ENCODE measurements around the gene AURKB. TPM values are rescaled to one million over a fixed set of nuclear protein-coding genes. Genes with fewer than 3 reads are reported as not detected.

AURKB gene
- total and polyA plus RNA-seq, 2 of the 13 experiments (the other 11 are each of a cell fraction or from before 2014, with no cell fraction given) = 29.5 to 75.3 TPM

- TF ChIP-seq SNAPC4 (CRISPR knock-in tag; IDR thresholded peaks at IDR 0.05) = no peak
- TF ChIP-seq PHF8 (CRISPR knock-in tag; IDR thresholded peaks at IDR 0.05) = 0 out of 2 replicates have a peak, but pooled peaks have one; percentile 31
- TF ChIP-seq, protein P1, sequence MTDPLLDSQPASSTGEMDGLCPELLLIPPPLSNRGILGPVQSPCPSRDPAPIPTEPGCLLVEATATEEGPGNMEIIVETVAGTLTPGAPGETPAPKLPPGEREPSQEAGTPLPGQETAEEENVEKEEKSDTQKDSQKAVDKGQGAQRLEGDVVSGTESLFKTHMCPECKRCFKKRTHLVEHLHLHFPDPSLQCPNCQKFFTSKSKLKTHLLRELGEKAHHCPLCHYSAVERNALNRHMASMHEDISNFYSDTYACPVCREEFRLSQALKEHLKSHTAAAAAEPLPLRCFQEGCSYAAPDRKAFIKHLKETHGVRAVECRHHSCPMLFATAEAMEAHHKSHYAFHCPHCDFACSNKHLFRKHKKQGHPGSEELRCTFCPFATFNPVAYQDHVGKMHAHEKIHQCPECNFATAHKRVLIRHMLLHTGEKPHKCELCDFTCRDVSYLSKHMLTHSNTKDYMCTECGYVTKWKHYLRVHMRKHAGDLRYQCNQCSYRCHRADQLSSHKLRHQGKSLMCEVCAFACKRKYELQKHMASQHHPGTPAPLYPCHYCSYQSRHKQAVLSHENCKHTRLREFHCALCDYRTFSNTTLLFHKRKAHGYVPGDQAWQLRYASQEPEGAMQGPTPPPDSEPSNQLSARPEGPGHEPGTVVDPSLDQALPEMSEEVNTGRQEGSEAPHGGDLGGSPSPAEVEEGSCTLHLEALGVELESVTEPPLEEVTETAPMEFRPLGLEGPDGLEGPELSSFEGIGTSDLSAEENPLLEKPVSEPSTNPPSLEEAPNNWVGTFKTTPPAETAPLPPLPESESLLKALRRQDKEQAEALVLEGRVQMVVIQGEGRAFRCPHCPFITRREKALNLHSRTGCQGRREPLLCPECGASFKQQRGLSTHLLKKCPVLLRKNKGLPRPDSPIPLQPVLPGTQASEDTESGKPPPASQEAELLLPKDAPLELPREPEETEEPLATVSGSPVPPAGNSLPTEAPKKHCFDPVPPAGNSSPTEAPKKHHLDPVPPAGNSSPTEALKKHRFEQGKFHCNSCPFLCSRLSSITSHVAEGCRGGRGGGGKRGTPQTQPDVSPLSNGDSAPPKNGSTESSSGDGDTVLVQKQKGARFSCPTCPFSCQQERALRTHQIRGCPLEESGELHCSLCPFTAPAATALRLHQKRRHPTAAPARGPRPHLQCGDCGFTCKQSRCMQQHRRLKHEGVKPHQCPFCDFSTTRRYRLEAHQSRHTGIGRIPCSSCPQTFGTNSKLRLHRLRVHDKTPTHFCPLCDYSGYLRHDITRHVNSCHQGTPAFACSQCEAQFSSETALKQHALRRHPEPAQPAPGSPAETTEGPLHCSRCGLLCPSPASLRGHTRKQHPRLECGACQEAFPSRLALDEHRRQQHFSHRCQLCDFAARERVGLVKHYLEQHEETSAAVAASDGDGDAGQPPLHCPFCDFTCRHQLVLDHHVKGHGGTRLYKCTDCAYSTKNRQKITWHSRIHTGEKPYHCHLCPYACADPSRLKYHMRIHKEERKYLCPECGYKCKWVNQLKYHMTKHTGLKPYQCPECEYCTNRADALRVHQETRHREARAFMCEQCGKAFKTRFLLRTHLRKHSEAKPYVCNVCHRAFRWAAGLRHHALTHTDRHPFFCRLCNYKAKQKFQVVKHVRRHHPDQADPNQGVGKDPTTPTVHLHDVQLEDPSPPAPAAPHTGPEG (CRISPR knock-in tag; IDR thresholded peaks at IDR 0.05) = 0 out of 2 replicates have a peak, but pooled peaks have one; percentile 17
- TF ChIP-seq, protein P2, sequence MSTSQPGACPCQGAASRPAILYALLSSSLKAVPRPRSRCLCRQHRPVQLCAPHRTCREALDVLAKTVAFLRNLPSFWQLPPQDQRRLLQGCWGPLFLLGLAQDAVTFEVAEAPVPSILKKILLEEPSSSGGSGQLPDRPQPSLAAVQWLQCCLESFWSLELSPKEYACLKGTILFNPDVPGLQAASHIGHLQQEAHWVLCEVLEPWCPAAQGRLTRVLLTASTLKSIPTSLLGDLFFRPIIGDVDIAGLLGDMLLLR (CRISPR knock-in tag; IDR thresholded peaks at IDR 0.05) = no peak
- 0 out of 2 replicates have a peak, but pooled peaks have one; percentile 17 for TF ChIP-seq DNMT3B (CRISPR knock-in tag; conservative IDR thresholded peaks at IDR 0.05)
- TF ChIP-seq UBTF (CRISPR knock-in tag; IDR thresholded peaks at IDR 0.05) = no peak
- TF ChIP-seq LCORL (IDR thresholded peaks at IDR 0.05) = no peak
- peak; percentile 50; the same call in 1 of the 2 replicates for TF ChIP-seq LCORL (CRISPR knock-in tag; IDR thresholded peaks at IDR 0.05)
- TF ChIP-seq ATF6 (CRISPR knock-in tag; conservative IDR thresholded peaks at IDR 0.05) = no peak
Observed at GRCh38 chr17:8192070-8192815, 18.1 kb downstream of the AURKB start (continued).

Measured in HepG2 (cell line).